ENCODE measurements around the gene ST6GALNAC3.

DNA sequence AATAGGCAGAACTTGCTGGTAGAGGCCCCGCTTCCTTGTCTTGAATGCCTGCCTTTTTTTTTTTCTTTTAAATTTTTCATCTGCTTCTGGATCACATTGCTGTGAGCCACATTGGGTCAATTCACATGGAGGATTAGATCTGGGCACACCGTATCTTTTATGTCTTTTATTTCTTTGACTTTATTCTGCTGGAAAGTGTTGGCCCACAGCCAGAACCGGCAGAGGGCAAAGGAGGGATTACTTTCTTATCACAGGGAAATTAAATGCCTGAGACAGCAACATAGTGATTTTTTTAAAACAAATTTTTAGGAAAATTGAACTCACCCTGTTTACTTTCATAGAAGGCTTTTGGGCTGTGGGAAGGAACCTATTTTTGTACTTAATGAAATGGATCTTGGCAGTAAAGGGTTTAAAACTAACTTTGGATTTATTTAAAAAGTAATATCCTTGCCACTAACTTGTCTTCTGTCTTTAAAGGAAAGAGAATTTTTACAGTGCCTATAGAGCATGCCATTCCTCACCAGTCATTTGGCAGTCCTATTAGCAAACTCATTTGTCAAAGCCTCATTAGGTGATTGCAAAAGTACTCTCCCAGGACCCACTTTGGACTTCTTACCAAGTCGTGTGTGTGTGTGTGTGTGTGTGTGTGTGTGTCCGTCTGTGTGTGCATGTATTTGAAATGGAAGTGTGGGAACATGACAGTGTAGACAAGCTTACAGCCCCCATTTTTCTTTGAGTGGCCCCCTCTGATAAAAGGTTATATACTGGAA is 68.4 kb downstream of the ST6GALNAC3 start:
- TF ChIP-seq, protein P1, sequence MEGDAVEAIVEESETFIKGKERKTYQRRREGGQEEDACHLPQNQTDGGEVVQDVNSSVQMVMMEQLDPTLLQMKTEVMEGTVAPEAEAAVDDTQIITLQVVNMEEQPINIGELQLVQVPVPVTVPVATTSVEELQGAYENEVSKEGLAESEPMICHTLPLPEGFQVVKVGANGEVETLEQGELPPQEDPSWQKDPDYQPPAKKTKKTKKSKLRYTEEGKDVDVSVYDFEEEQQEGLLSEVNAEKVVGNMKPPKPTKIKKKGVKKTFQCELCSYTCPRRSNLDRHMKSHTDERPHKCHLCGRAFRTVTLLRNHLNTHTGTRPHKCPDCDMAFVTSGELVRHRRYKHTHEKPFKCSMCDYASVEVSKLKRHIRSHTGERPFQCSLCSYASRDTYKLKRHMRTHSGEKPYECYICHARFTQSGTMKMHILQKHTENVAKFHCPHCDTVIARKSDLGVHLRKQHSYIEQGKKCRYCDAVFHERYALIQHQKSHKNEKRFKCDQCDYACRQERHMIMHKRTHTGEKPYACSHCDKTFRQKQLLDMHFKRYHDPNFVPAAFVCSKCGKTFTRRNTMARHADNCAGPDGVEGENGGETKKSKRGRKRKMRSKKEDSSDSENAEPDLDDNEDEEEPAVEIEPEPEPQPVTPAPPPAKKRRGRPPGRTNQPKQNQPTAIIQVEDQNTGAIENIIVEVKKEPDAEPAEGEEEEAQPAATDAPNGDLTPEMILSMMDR (IDR thresholded peaks at IDR 0.05; ENCODE audit: low read depth, low read length, poor library complexity, severe bottlenecking), result no peak
- no peak for TF ChIP-seq EZH2phosphoT487 (IDR thresholded peaks at IDR 0.05; ENCODE audit: borderline replicate concordance, low read length)
